Pancreas (tissue), 10 donors: ENCODE results near the gene MS4A10. TPM values are rescaled to one million over a fixed set of nuclear protein-coding genes. Genes with fewer than 3 reads are reported as not detected.

Experiments
- ATAC-seq, 4 donors: fragments of 200-7000 bp; cut with Tn5 transposase; one replicate each; pipeline versions ENCODE4 v1.8.0 to v1.9.1; 2020; ENCODE audit warnings: mild to moderate bottlenecking in 4 of 4, moderate library complexity in 4 of 4
- DNase-seq, 6 donors: peaks; one replicate each; pipeline ENCODE4 v3.0.0-alpha.2; 2020
- FAIRE-seq: peaks from 2 replicates; lab custom pipeline; 2012; peaks lifted over from hg19 to GRCh38; lab: Jason Lieb, UNC
- H3K27ac ChIP-seq, 4 donors: fragments of 200-600 bp; sonication (generic); 1 replicate in 3 of 4; 2 replicates in 1 of 4; pipeline versions ENCODE4 v1.5.0 to v1.8.0; 2020
- H3K27me3 ChIP-seq, 4 donors: fragments of 200-600 bp; one replicate each; pipeline ENCODE4 v1.8.0; 2021
- H3K36me3 ChIP-seq, 3 donors: fragments of 200-600 bp; sonication (generic) in 1 of 3; one replicate each; pipeline versions ENCODE4 v1.5.0 to v1.8.0; 2020 to 2021
- H3K4me1 ChIP-seq, 3 donors: fragments of 200-600 bp; one replicate each; pipeline ENCODE4 v1.8.0; 2021
- H3K4me3 ChIP-seq, 4 donors: fragments of 200-600 bp; sonication (generic) in 2 of 4; one replicate each; pipeline versions ENCODE4 v1.5.0 to v1.8.0; 2020 to 2021
- H3K9me3 ChIP-seq, 4 donors: fragments of 200-600 bp; one replicate each; pipeline ENCODE4 v1.8.0; 2021
- CTCF ChIP-seq, 4 donors: fragments of 200-600 bp; sonication (generic) in 3 of 4; IDR thresholded peaks; one replicate each; pipeline versions ENCODE4 v1.5.0 to v1.8.0; 2021; ENCODE audit warnings: antibody characterized with exemption in 4 of 4
- WGBS, 2 donors: extraction: QIAGEN DNeasy Blood & Tissue Kit; methylation state at CpG; one replicate each; pipeline ENCODE4 v1.1.7; 2013; 5-methylcytosine and 5-hydroxymethylcytosine counted together
- intact Hi-C, 3 donors: fragments of 100-400 bp; cut with DNase I; formaldehyde crosslinking; loops; one replicate each; pipeline versions ENCODE4 v1.11.1 to v1.14.2; 2022
- polyA plus RNA-seq, 2 donors: library from polyadenylated mRNA; stranded (reverse); fragments of 200-250 nt; gene quantifications; one replicate each; pipeline ENCODE4 v1.2.3, GENCODE V29; 2013
- total RNA-seq, 6 donors: library from RNA; stranded (reverse); fragmentation: NEBNext Ultra II Directional in 4 of 6; extraction: Animal tissue kit (Norgen Biotek cat#: 25700) in 4 of 6; gene quantifications; one replicate each; pipeline versions ENCODE4 v1.2.1 to v1.2.4, GENCODE V29; 2021 to 2023
- donor health status: healthy with polysubstance abuse.
- donor health status: DM: no; HTN: no; CAD: no; lungs with moderate emphysema.
- donor health status: DM: no; HTN: no; CAD: no.
- donor health status: control.
- donor health status: control.
- donor health status: Bipolar disorder and iron deficiency.
- donor health status: DM: yes; HTN: yes; CAD: no.
- donor health status: DM: no; HTN: no; CAD: no.
- donor health status: DM: no; HTN: no; CAD: no.
- donor health status: DM: yes; HTN: yes; CAD: no.

The MS4A10 gene
- total and polyA plus RNA-seq, 8 donors: not detected

DNA sequence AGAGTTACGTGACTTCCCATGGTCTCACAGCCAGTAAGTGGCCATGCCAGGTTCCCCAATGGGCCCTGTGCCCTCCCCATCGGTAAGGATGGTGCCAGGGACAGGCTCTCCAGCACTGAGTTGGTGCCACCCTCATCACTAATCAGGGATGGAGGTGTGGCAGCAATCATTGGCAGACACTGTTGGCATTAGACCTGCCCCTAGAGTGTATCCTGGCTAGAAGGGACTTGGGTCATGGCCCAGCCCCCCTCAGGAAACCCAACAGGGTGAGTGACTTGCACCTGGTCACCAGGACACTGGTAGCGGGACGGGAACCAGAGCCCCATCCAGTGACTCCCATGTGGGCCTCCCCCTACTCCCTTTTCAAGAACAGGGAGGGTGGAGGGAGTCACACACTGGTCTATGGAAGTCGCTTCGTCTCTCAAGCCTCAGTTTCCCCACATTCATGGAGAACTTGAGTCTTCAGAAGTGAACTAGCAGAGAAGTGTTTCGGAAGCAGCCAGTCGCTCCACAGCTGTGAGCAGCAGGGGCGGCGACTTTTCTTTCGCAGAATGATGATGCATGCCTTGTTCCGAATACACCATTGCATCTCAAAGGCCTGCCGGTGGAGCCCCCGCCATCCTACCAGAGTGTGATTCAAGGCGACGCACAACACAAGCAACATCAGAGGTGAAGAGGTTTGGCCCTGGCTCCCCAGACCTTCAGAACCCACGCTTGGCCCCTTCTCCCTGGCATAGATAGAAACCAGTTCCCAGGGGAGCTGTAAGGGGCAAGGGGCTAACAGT lies 12.9 kb downstream of the MS4A10 start:
- WGBS, 2 donors: 76 to 83% methylated on average over 17 of the region's 17 CpGs
- intact Hi-C loops: no loop called here
- no peak for ATAC-seq
- H3K4me1 ChIP-seq: no peaks in the 10 kb centered on the region
- no peak for TF ChIP-seq CTCF (IDR thresholded peaks at IDR 0.05)
- no peak for FAIRE-seq
- no peak overlapping the region for H3K4me3 ChIP-seq
- DNase-seq: no peak
- H3K9me3 ChIP-seq: no peaks in the 10 kb centered on the region
- no peaks in the 10 kb centered on the region for H3K27me3 ChIP-seq
- H3K36me3 ChIP-seq: no peaks in the 10 kb centered on the region
- H3K27ac ChIP-seq: no peak overlapping the region

DNA sequence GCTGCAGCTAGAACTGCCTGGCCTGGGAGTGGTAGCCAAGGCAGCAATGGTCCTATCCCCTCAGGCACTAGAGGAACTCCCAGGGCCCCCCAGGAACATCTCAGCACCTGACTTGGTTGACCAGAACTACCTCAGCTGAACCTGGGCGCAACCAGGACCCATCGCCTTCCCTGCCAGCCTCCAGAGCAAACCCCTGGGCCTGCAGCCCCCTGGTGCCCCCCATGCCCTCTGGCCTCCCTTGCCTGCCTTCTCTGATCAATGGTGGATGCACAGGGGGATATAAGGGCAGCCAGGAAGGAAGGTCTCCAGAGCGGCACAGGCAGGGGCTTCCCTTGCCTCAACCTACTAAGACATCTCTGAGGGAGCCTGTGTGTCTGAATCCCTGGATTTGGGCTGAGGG lies 13.5 kb downstream of the MS4A10 start:
- Histone ChIP-seq H3K36me3 (no peaks in the 10 kb centered on the region), H3K9me3 (no peaks in the 10 kb centered on the region), H3K27ac (no peak overlapping the region), H3K27me3 (no peaks in the 10 kb centered on the region), H3K4me3 (no peak overlapping the region), H3K4me1 (no peaks in the 10 kb centered on the region)
- no peak for TF ChIP-seq CTCF (IDR thresholded peaks at IDR 0.05)
- WGBS, 2 donors: 93 to 94% methylated on average over 3 of the region's 3 CpGs
- no peak for FAIRE-seq
- intact Hi-C loops: no loop called here
- no peak for DNase-seq
- no peak for ATAC-seq

DNA sequence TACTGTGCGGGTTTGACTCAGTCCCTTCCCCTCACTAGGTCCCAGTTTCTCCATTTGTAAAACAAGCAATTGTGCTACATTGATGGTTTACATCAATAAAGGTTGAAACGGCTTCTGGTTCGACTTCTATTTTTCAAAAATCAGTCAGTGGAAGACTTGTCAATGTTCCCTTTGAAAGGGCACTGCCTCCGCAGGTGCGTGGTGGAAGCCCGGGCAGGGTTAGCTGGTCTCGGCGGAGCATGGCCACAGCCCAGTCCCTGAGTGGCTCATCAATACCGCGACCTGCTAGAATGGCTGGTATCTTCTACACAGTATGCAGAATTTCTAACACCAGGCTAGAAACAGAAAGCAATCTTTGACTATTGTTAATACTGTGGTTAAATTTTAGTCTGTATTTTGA lies 16.1 kb downstream of the MS4A10 start:
- ATAC-seq (no peak), DNase-seq (no peak), FAIRE-seq (no peak)
- Histone ChIP-seq H3K27me3 (no peaks in the 10 kb centered on the region), H3K9me3 (no peaks in the 10 kb centered on the region), H3K4me1 (no peaks in the 10 kb centered on the region), H3K36me3 (no peaks in the 10 kb centered on the region), H3K4me3 (no peak overlapping the region), H3K27ac (no peak overlapping the region)
- 75 to 78% methylated on average over 10 of the region's 10 CpGs for WGBS, 2 donors
- intact Hi-C loops: no loop called here
- TF ChIP-seq CTCF (IDR thresholded peaks at IDR 0.05): no peak

DNA sequence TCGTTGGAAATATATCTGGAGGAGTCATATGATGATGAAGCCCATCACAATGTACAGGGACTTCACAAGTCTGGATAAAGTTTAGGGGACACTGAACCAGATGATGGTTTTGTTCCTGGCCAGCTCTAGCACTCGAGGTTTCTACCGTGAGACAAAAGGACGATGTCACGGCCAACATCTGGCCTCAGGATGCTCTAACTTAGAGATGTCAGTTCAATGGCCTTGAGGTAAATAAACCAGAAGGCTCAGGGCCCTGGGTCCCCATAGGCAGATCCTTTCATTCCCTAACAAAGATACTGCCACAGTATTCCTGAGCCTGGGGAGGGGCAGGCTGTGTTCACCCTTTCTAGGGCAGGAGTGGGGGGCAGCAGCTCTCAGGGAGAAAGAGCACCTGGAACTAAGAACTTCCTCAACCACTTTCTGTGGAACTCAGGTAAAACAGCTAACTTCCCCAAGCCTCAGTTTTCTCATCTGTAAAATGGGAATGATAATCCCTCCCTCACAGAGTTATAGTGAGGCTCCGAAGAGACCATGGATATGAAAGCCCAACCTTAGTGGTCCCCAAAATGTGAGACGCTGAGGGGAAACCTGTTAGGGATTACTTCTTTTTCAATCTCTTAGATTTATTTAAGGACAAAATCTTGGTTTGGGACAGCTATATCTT lies 18.3 kb downstream of the MS4A10 start:
- Histone ChIP-seq H3K27ac (no peak overlapping the region), H3K4me1 (no peaks in the 10 kb centered on the region), H3K4me3 (no peak overlapping the region), H3K9me3 (no peaks in the 10 kb centered on the region), H3K27me3 (no peaks in the 10 kb centered on the region), H3K36me3 (no peaks in the 10 kb centered on the region)
- intact Hi-C loops: no loop called here
- WGBS, 2 donors: 66 to 71% methylated on average over 7 of the region's 7 CpGs
- FAIRE-seq (no peak), DNase-seq (no peak), ATAC-seq (no peak)
- TF ChIP-seq CTCF (IDR thresholded peaks at IDR 0.05): no peak

GRCh38 chr11:60809249-60809648 lies 24.1 kb downstream of the MS4A10 start:
- no peak for TF ChIP-seq CTCF (IDR thresholded peaks at IDR 0.05)
- DNase-seq (no peak), ATAC-seq (no peak), FAIRE-seq (no peak)
- intact Hi-C loops: no loop called here
- WGBS, 2 donors: 53 to 61% methylated on average over 3 of the region's 3 CpGs
- H3K36me3 ChIP-seq: no peaks in the 10 kb centered on the region
- no peak overlapping the region for H3K27ac ChIP-seq
- no peak overlapping the region for H3K4me3 ChIP-seq
- H3K9me3 ChIP-seq: no peaks in the 10 kb centered on the region
- no peaks in the 10 kb centered on the region for H3K27me3 ChIP-seq
- H3K4me1 ChIP-seq: no peaks in the 10 kb centered on the region
